ENCODE measurements around the gene CENPH.

DNA sequence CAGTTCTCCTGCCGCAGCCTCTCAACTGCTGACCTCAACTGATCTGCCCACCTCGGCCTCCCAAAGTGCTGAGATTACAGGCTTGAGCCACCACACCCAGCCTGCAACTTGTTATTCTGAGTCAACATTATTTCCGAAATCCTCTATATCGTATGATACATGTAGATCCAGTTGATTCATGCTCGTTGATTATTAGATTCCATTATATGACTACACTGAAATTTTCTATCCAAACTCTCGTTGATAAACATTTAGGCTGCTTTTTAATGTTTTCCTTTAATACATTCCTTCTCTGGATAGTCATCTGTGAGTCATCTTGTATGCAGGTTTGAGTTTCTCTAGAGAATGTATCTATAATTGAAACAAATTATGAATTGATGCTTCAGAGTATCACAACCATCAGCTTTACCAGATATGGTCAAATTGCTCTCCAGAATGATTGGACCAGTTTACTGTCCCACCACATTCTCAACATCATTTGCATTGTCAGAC is 49.4 kb downstream of the CENPH start:
- TF ChIP-seq, protein P1, sequence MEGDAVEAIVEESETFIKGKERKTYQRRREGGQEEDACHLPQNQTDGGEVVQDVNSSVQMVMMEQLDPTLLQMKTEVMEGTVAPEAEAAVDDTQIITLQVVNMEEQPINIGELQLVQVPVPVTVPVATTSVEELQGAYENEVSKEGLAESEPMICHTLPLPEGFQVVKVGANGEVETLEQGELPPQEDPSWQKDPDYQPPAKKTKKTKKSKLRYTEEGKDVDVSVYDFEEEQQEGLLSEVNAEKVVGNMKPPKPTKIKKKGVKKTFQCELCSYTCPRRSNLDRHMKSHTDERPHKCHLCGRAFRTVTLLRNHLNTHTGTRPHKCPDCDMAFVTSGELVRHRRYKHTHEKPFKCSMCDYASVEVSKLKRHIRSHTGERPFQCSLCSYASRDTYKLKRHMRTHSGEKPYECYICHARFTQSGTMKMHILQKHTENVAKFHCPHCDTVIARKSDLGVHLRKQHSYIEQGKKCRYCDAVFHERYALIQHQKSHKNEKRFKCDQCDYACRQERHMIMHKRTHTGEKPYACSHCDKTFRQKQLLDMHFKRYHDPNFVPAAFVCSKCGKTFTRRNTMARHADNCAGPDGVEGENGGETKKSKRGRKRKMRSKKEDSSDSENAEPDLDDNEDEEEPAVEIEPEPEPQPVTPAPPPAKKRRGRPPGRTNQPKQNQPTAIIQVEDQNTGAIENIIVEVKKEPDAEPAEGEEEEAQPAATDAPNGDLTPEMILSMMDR (IDR thresholded peaks at IDR 0.05; ENCODE audit: extremely low read depth in 1 of 2, insufficient read depth in 1 of 2, low read depth in 1 of 2, low read length in 2 of 2): no peak
- TF ChIP-seq POLR2A (IDR thresholded peaks at IDR 0.05; ENCODE audit: low read depth, low read length) (no peak), EZH2 (IDR thresholded peaks at IDR 0.05; ENCODE audit: borderline replicate concordance, low read depth, low read length, severe bottlenecking) (no peak), MAX (IDR thresholded peaks at IDR 0.05; ENCODE audit: insufficient read depth, insufficient read length) (no peak)

Measured in endothelial cell of umbilical vein (primary cell).